Measurements from ENCODE around the gene ATP4A.

ATP4A gene

DNA sequence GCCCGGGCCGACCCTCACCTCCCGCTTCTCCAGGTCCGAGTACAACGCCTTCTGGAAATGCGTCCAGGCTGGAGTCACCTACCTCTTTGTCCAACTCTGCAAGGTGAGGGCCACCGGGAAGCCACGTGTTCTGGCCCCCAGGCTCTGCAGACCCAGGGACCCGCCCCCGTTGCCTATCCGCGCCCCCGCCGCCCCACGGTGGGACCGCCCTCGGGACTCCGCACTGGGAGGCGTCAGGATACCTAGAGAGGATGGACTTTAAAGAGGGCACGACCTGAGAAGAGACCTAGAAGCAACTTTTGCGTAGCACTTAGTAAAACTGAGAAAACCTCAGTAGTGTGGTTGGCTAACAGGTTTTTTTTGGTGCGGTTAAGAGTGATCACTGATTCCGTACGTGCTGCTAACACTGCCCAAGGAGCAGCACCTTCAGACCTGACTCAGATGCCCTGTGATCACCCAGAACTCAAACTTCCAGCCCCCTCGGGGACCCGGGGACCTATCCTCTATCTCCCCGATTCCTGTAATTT lies 17.5 kb downstream of the ATP4A start:
- H3K27ac ChIP-seq: peak overlapping the region; percentile 87

DNA sequence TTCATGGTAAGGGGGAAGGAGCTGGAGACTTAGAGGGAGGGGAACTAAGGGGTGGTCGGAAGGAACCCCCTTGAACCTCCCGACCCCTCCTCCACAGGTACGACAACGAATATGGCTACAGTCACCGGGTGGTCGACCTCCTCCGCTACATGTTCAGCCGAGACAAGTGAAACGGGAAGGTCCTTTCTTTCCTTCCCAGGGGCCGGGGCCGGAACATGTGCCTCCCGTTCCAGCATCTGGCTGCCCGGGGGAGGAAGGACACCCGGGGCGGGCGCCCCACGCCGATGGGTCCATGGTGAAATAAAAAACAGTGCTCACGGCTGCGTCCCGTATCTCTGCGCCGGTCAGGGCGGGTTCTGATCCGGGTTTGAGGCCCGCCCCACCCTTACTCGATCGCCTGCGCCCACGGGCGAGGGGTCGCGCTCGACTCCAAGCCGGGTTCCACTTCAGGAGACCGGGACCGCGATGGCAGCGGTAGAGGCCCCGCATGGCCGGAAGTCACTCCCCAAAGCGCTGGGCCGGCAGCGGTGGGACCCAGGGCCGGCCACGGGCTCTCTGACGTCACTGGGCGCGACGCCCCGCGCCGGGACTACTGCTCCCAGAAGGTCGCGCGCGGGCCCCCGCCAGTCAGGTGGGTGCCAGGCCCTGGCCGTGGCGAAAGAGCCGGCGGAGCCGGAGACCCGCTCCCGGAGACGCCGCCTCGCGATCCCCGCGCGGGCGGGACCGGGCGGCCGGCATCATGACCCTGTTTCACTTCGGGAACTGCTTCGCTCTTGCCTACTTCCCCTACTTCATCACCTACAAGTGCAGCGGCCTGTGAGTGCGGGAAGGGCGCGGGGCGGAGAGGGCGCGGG lies 18.2 kb downstream of the ATP4A start, which contains the start of gene TMEM147:
TMEM147 (plus strand) TSS at position 626 of the 854 bp plus-strand sequence; CDS start at position 740, 114 bp downstream.
- TF ChIP-seq, protein P1, sequence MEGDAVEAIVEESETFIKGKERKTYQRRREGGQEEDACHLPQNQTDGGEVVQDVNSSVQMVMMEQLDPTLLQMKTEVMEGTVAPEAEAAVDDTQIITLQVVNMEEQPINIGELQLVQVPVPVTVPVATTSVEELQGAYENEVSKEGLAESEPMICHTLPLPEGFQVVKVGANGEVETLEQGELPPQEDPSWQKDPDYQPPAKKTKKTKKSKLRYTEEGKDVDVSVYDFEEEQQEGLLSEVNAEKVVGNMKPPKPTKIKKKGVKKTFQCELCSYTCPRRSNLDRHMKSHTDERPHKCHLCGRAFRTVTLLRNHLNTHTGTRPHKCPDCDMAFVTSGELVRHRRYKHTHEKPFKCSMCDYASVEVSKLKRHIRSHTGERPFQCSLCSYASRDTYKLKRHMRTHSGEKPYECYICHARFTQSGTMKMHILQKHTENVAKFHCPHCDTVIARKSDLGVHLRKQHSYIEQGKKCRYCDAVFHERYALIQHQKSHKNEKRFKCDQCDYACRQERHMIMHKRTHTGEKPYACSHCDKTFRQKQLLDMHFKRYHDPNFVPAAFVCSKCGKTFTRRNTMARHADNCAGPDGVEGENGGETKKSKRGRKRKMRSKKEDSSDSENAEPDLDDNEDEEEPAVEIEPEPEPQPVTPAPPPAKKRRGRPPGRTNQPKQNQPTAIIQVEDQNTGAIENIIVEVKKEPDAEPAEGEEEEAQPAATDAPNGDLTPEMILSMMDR (conservative IDR thresholded peaks at IDR 0.05): no peak
- peak; percentile 94 for TF ChIP-seq ZFX (IDR thresholded peaks at IDR 0.05)
- peak within 1 kb of the TSS; percentile 87 for H3K27ac ChIP-seq

More for the DNA sequence above, 17.5 kb downstream of the ATP4A start:
- TF ChIP-seq ZFX (IDR thresholded peaks at IDR 0.05): peak; percentile 73; the same call in 1 of the 2 replicates
- TF ChIP-seq, protein P1 (conservative IDR thresholded peaks at IDR 0.05): no peak

DNA sequence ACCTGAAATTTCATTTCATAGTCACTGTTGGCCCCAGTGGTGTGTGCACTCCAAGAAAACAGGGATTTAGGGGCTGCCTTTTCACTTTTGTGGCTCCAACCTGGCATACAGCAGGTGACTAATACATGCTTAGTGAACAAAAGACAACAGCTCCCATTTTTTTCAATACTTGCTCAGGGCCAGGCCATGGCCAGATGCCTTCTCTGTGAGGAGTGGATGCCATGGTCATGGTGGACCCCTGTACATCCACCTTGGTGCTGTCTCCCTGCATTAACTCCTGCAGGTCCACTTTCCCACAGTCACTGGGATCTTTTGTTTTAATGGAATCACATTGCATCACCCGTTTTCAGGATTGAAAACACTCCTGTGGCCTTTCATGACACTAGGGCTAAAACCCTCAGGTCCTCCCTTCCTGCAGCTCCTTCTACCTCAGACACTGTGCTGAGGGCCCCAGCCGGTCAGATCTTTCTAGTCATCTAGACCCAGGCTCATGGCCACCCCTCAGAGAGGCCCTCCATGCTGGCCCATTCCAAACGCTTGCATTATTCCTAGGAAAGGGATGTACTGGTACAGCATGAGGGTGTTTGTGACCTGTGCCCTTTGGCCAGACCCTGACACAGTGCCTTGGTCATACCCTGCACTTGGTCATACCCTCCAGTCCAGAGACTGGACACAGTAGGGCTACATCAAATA lies 19.2 kb downstream of the ATP4A start:
- no peak for TF ChIP-seq ZFX (IDR thresholded peaks at IDR 0.05)
- TF ChIP-seq, protein P1 (conservative IDR thresholded peaks at IDR 0.05): no peak
- peak overlapping the region; percentile 87 for H3K27ac ChIP-seq

DNA sequence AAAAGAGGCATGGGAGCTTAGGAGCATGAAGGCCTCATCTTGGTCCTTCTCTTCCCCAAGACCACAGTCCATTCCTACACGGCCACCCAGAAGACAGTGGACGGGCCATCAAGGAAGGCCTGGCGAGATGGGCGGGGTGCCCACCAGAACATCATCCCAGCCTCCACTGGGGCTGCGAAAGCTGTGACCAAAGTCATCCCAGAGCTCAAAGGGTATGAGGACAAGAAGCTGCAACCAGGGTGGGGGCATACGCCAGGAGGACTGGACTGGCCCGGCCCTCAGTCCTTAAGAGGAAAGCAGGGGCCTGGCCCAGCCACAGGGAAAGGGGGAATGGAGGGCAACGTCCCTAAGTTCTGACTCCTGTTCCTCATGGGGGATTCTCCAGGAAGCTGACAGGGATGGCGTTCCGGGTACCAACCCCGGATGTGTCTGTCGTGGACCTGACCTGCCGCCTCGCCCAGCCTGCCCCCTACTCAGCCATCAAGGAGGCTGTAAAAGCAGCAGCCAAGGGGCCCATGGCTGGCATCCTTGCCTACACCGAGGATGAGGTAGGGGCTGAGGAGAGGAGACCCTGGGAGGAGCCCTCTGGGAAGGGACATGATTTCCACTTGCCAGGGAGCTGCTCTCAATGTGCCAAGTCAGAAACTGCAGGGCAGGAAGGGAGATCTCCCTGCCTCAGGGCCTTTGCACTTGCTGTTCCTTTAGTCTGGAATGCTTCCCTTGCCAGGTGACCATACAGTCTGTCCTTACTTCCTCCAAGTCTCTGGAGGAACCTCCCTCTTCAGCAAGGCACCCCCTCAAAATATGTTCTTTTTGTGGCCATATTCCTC lies 20.0 kb downstream of the ATP4A start:
- TF ChIP-seq, protein P1 (conservative IDR thresholded peaks at IDR 0.05): no peak
- no peak for TF ChIP-seq ZFX (IDR thresholded peaks at IDR 0.05)
- no peak overlapping the region for H3K27ac ChIP-seq

DNA sequence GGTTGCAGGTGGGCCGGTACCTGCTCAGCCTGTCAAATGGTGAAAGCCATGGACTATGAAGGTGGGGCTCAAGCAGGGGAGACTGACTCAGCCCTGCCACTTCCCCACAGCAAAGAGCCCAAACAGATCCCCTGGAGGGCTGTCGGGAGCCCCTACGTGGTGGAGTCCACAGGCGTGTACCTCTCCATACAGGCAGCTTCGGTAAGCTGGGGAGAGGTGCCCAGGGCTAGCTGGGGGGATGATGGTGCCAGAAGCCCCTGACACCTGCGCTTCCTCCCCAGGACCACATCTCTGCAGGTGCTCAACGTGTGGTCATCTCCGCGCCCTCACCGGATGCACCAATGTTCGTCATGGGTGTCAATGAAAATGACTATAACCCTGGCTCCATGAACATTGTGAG lies 21.2 kb downstream of the ATP4A start:
- no peak overlapping the region for H3K27ac ChIP-seq

DNA sequence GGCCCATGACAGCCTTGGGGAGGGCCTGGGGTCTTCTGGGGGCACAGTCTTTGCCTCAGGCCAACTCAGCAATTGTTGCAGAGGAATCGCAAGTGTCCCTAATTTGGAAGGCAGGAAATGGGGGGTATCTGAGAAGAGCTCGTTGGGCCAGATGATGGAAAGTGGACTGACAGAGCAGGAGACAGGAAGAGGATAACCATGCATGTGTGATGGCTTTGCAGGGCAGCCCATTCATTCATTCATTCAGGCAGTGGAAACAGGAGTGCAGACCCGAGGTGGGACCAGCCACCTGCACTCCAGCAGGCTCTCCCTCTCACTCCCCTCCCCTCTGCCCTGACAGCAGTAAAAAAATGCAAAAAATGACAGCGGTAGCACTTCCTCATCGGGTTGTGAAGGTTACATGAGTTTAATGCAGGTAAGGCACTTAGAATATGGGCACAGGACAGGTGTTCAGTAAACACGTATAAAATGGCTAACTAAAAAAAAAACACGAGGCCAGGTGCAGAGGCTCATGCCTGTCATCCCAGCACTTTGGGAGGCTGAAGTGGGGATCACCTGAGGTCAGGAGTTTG lies 23.0 kb downstream of the ATP4A start:
- H3K27ac ChIP-seq: no peak overlapping the region
- TF ChIP-seq, protein P1 (conservative IDR thresholded peaks at IDR 0.05): no peak
- TF ChIP-seq ZFX (IDR thresholded peaks at IDR 0.05): no peak

More for the DNA sequence above, 21.2 kb downstream of the ATP4A start:
- TF ChIP-seq, protein P1 (conservative IDR thresholded peaks at IDR 0.05): no peak
- TF ChIP-seq ZFX (IDR thresholded peaks at IDR 0.05): no peak

Measured in C4-2B (cell line).